HepG2 (cell line): ENCODE measurements around the gene UBL5. TPM values are rescaled to one million over a fixed set of nuclear protein-coding genes. Genes with fewer than 3 reads are reported as not detected.

ENCODE experiments used
- ATAD3A ChIP-seq: sonication (generic); formaldehyde crosslinking; IDR thresholded peaks from 2 replicates; pipeline ENCODE4 v1.4.0; 2020; ENCODE audit warnings: missing genetic modification reagents
- CHD4 ChIP-seq: fragments of 200-600 bp; sonication (generic); IDR thresholded peaks from 2 replicates; pipeline ENCODE4 v1.7.0; 2017; ENCODE audit warnings: mild to moderate bottlenecking, low read length, borderline replicate concordance
- HNRNPH1 ChIP-seq: fragments of 200-400 bp; formaldehyde crosslinking; optimal IDR thresholded peaks from 2 replicates; pipeline ENCODE3; 2017; ENCODE audit warnings: mild to moderate bottlenecking, low read depth, low read length
- KLF11 ChIP-seq: IDR thresholded peaks from 2 replicates; pipeline ENCODE4 v1.6.1; 2016; ENCODE audit warnings: missing compliant biosample characterization
- PRMT3 ChIP-seq: sonication (generic); formaldehyde crosslinking; IDR thresholded peaks from 2 replicates; pipeline ENCODE4 v1.8.1; 2022; ENCODE audit warnings: low read depth, mild to moderate bottlenecking, moderate library complexity, missing genetic modification reagents, borderline replicate concordance
- THAP7 ChIP-seq: sonication (generic); formaldehyde crosslinking; IDR thresholded peaks from 2 replicates; pipeline ENCODE4 v1.8.1; 2023; ENCODE audit warnings: mild to moderate bottlenecking, missing genetic modification reagents
- USF2 ChIP-seq, 2 experiments: sonication (generic) in 1 of 2; formaldehyde crosslinking in 1 of 2; IDR thresholded peaks; 2 replicates each; pipeline versions ENCODE4 v1.5.1 to v1.6.1; 2011 to 2020; ENCODE audit warnings: borderline replicate concordance in 1 of 2, low read depth in 1 of 2, low read length in 1 of 2, mild to moderate bottlenecking in 1 of 2, missing genetic modification reagents in 1 of 2, moderate library complexity in 1 of 2
- ZBTB10 ChIP-seq: sonication (generic); formaldehyde crosslinking; IDR thresholded peaks from 2 replicates; pipeline ENCODE4 v1.4.0; 2020; ENCODE audit warnings: missing genetic modification reagents, borderline replicate concordance
- ZNF205 ChIP-seq: IDR thresholded peaks from 2 replicates; pipeline ENCODE4 v1.6.1; 2018; ENCODE audit warnings: missing biosample characterization, missing genetic modification reagents
- ZNF34 ChIP-seq: sonication (generic); formaldehyde crosslinking; IDR thresholded peaks from 2 replicates; pipeline ENCODE4 v1.4.0; 2020; ENCODE audit warnings: mild to moderate bottlenecking, missing genetic modification reagents, borderline replicate concordance
- ZNF343 ChIP-seq: sonication (generic); formaldehyde crosslinking; IDR thresholded peaks from 2 replicates; pipeline ENCODE4 v1.4.0; 2020; ENCODE audit warnings: mild to moderate bottlenecking, missing genetic modification reagents
- ZNF451 ChIP-seq: sonication (generic); formaldehyde crosslinking; IDR thresholded peaks from 2 replicates; pipeline ENCODE4 v1.5.0; 2020; ENCODE audit warnings: mild to moderate bottlenecking, missing genetic modification reagents
- ZNF547 ChIP-seq: sonication (generic); formaldehyde crosslinking; IDR thresholded peaks from 2 replicates; pipeline ENCODE4 v1.5.1; 2020; ENCODE audit warnings: mild to moderate bottlenecking, missing genetic modification reagents
- ZNF607 ChIP-seq: sonication (generic); formaldehyde crosslinking; IDR thresholded peaks from 2 replicates; pipeline ENCODE4 v1.5.1; 2020; ENCODE audit warnings: missing genetic modification reagents, mild to moderate bottlenecking, borderline replicate concordance
- ZNF652 ChIP-seq: IDR thresholded peaks from 2 replicates; pipeline ENCODE4 v1.6.1; 2016; ENCODE audit warnings: low read depth, borderline replicate concordance
- ZNF841 ChIP-seq: sonication (generic); formaldehyde crosslinking; IDR thresholded peaks from 2 replicates; pipeline ENCODE4 v1.8.1; 2023; ENCODE audit warnings: missing genetic modification reagents, borderline replicate concordance
- ZNF883 ChIP-seq: sonication (generic); formaldehyde crosslinking; IDR thresholded peaks from 2 replicates; pipeline ENCODE4 v1.5.1; 2020; ENCODE audit warnings: mild to moderate bottlenecking, missing genetic modification reagents; ENCODE audit errors: not compliant biosample characterization
- polyA plus RNA-seq, 8 experiments: library from polyadenylated mRNA; depleted of rRNA in 3 of 8; stranded (reverse) in 7 of 8; unstranded in 1 of 8; fragments of >200 nt; fragmentation: Illumina TruSeq in 4 of 8; extraction: Trizol in 4 of 8; gene quantifications; 2 replicates each; pipeline versions ENCODE4 v1.2.1 to v1.2.3, GENCODE V29; 2011 to 2016; ENCODE audit warnings: low read depth in 4 of 8, missing spikeins in 1 of 8, mixed read lengths in 1 of 8; ENCODE audit not compliant: insufficient read depth in 1 of 8
- total RNA-seq, 5 experiments: library from RNA; depleted of rRNA; stranded (reverse); fragments of >200 nt; fragmentation: Illumina TruSeq; extraction: Trizol; gene quantifications; 2 replicates each; pipeline ENCODE4 v1.2.3, GENCODE V29; 2016; ENCODE audit warnings: low read depth in 1 of 5
- TF ChIP-seq, protein P1 (sequence below), 2 experiments: sonication (generic) in 1 of 2; formaldehyde crosslinking in 1 of 2; IDR thresholded peaks; 2 replicates each; pipeline versions ENCODE4 v1.4.0 to v1.6.1; 2016 to 2020; ENCODE audit warnings: borderline replicate concordance in 1 of 2, low read depth in 1 of 2, mild to moderate bottlenecking in 1 of 2, missing genetic modification reagents in 1 of 2

UBL5 gene
- total and polyA plus RNA-seq, 2 of the 13 experiments (the other 11 are each of a cell fraction or from before 2014, with no cell fraction given) = 373 to 487 TPM

- TF ChIP-seq THAP7 = no peak
- no peak for TF ChIP-seq ZBTB10 (CRISPR knock-in tag)
- no peak for TF ChIP-seq PRMT3 (CRISPR knock-in tag)
- no peak for TF ChIP-seq ZNF841
- peak; percentile 83; the same call in 1 of the 2 replicates for TF ChIP-seq ZNF34 (CRISPR knock-in tag)
- no peak for TF ChIP-seq ZNF607
- TF ChIP-seq, protein P1, sequence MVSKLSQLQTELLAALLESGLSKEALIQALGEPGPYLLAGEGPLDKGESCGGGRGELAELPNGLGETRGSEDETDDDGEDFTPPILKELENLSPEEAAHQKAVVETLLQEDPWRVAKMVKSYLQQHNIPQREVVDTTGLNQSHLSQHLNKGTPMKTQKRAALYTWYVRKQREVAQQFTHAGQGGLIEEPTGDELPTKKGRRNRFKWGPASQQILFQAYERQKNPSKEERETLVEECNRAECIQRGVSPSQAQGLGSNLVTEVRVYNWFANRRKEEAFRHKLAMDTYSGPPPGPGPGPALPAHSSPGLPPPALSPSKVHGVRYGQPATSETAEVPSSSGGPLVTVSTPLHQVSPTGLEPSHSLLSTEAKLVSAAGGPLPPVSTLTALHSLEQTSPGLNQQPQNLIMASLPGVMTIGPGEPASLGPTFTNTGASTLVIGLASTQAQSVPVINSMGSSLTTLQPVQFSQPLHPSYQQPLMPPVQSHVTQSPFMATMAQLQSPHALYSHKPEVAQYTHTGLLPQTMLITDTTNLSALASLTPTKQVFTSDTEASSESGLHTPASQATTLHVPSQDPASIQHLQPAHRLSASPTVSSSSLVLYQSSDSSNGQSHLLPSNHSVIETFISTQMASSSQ (IDR thresholded peaks at IDR 0.05; ENCODE audit: low read depth) = no peak
- TF ChIP-seq, protein P1 (CRISPR knock-in tag; IDR thresholded peaks at IDR 0.05; ENCODE audit: borderline replicate concordance) = 0 out of 2 replicates have a peak, but pooled peaks have one; percentile 61
- no peak for TF ChIP-seq ATAD3A (CRISPR knock-in tag)
- peak; percentile 86 for TF ChIP-seq ZNF883 (CRISPR knock-in tag)
- TF ChIP-seq CHD4 = no peak
- no peak for TF ChIP-seq KLF11 (CRISPR knock-in tag)
- TF ChIP-seq ZNF451 (CRISPR knock-in tag) = no peak; the same call in 1 of the 2 replicates
- no peak for TF ChIP-seq HNRNPH1
- TF ChIP-seq ZNF205 (CRISPR knock-in tag) = peak; percentile 94
- no peak for TF ChIP-seq USF2 (IDR thresholded peaks at IDR 0.05; ENCODE audit: low read depth, low read length)
- no peak for TF ChIP-seq USF2 (CRISPR knock-in tag; IDR thresholded peaks at IDR 0.05; ENCODE audit: borderline replicate concordance)
- peak; percentile 47; the same call in 1 of the 2 replicates for TF ChIP-seq ZNF547 (CRISPR knock-in tag)
- TF ChIP-seq ZNF652 (CRISPR knock-in tag) = no peak
- no peak for TF ChIP-seq ZNF343 (CRISPR knock-in tag)
Observed at GRCh38 chr19:9834726-9835506, 7.2 kb downstream of the UBL5 start, which contains the start of gene PIN1 (continued).
